SK-N-SH (cell line): ENCODE measurements around the gene APBA2. TPM values are rescaled to one million over a fixed set of nuclear protein-coding genes. Genes with fewer than 3 reads are reported as not detected.

Source experiments
- CTCF ChIA-PET: fragments of 300-600, 350-600 bp; formaldehyde crosslinking; extraction: SDS; loops from one replicate; lab custom pipeline; 2021; lab: Yijun Ruan, JAX
- POLR2A ChIA-PET: fragments of 350-600 bp; sonication (Branson Sonifier 250); formaldehyde crosslinking; extraction: SDS; loops from one replicate; lab custom pipeline; 2020; ENCODE audit warnings: antibody characterized with exemption, inconsistent platforms; lab: Yijun Ruan, JAX
- DNase-seq: peaks from one replicate; pipeline ENCODE4 v3.0.0; 2012
- H2AFZ ChIP-seq: fragments of 200-600 bp; sonication (generic); 2 replicates; pipeline ENCODE4 v1.8.1; 2016; ENCODE audit warnings: antibody characterized with exemption, mild to moderate bottlenecking, low read depth
- H3F3A ChIP-seq: fragments of 200-600 bp; sonication (generic); replicated peaks from 2 replicates; pipeline ENCODE3; 2016; ENCODE audit warnings: antibody characterized with exemption, mild to moderate bottlenecking; ENCODE audit not compliant: insufficient read depth
- H3K27ac ChIP-seq, 2 experiments: fragments of 200-500 bp in 1 of 2; fragments of 200-600 bp in 1 of 2; sonication (Bioruptor generic) in 1 of 2; sonication (generic), shearing (Covaris generic) in 1 of 2; 2 replicates each; pipeline versions ENCODE4 v1.5.1 to v1.6.1; 2014 to 2016; ENCODE audit warnings: low read depth in 2 of 2, inconsistent platforms in 1 of 2, low read length in 1 of 2, mild to moderate bottlenecking in 1 of 2, mixed read lengths in 1 of 2
- H3K27me3 ChIP-seq: fragments of 200-600 bp; sonication (generic), shearing (Covaris generic); 2 replicates; pipeline ENCODE4 v1.6.1; 2016; ENCODE audit warnings: mixed run types; ENCODE audit not compliant: insufficient read depth
- H3K36me3 ChIP-seq, 2 experiments: fragments of 200-500 bp in 1 of 2; fragments of 200-600 bp in 1 of 2; sonication (Bioruptor generic) in 1 of 2; sonication (generic) in 1 of 2; replicated peaks in 1 of 2; 2 replicates each; pipeline versions ENCODE3 to v1.5.1; 2014 to 2016; ENCODE audit warnings: low read length in 1 of 2, mild to moderate bottlenecking in 1 of 2; ENCODE audit not compliant: insufficient read depth in 2 of 2, control insufficient read depth in 1 of 2
- H3K4me1 ChIP-seq, 2 experiments: fragments of 200-500 bp in 1 of 2; fragments of 200-600 bp in 1 of 2; sonication (Bioruptor generic) in 1 of 2; sonication (generic), shearing (Covaris generic) in 1 of 2; 2 replicates each; pipeline versions ENCODE4 v1.5.1 to v1.6.1; 2014 to 2016; ENCODE audit warnings: low read depth in 1 of 2, low read length in 1 of 2, mixed run types in 1 of 2; ENCODE audit not compliant: insufficient read depth in 2 of 2, control insufficient read depth in 1 of 2
- H3K4me2 ChIP-seq: fragments of 200-600 bp; sonication (generic), shearing (Covaris generic); 2 replicates; pipeline ENCODE4 v1.6.1; 2017; ENCODE audit warnings: mixed run types
- H3K4me3 ChIP-seq, 2 experiments: fragments of 200-500 bp in 1 of 2; fragments of 200-600 bp in 1 of 2; sonication (Bioruptor generic) in 1 of 2; sonication (generic), shearing (Covaris generic) in 1 of 2; 2 replicates each; pipeline versions ENCODE4 v1.5.1 to v1.8.1; 2014 to 2016; ENCODE audit warnings: low read depth in 2 of 2, inconsistent platforms in 1 of 2, low read length in 1 of 2, mild to moderate bottlenecking in 1 of 2, mixed read lengths in 1 of 2, moderate library complexity in 1 of 2
- H3K79me2 ChIP-seq: fragments of 200-600 bp; sonication (generic); 2 replicates; pipeline ENCODE4 v1.8.1; 2017; ENCODE audit warnings: mild to moderate bottlenecking; ENCODE audit not compliant: insufficient read depth
- H3K9ac ChIP-seq: fragments of 200-600 bp; sonication (generic); 2 replicates; pipeline ENCODE4 v1.6.1; 2017; ENCODE audit warnings: mixed run types
- H3K9me2 ChIP-seq: fragments of 200-600 bp; sonication (generic); 2 replicates; pipeline ENCODE4 v1.6.1; 2017; ENCODE audit warnings: mixed run types
- H3K9me3 ChIP-seq: fragments of 200-600 bp; sonication (generic); 2 replicates; pipeline ENCODE4 v1.6.1; 2017; ENCODE audit warnings: mixed run types, mild to moderate bottlenecking, moderate library complexity
- H4K20me1 ChIP-seq: fragments of 200-600 bp; sonication (generic); 2 replicates; pipeline ENCODE4 v1.6.1; 2017; ENCODE audit warnings: mild to moderate bottlenecking, mixed run types; ENCODE audit not compliant: insufficient read depth
- ELF1 ChIP-seq: IDR thresholded peaks from 2 replicates; pipeline ENCODE4 v1.4.0; 2012
- EP300 ChIP-seq, 2 experiments: IDR thresholded peaks; 2 replicates each; pipeline versions ENCODE4 v1.4.0 to v1.6.1; 2012; ENCODE audit warnings: borderline replicate concordance in 1 of 2, low read depth in 1 of 2, low read length in 1 of 2
- FOXM1 ChIP-seq: IDR thresholded peaks from 2 replicates; pipeline ENCODE4 v1.4.0; 2012; ENCODE audit warnings: low read depth, mild to moderate bottlenecking
- JUND ChIP-seq: IDR thresholded peaks from 2 replicates; pipeline ENCODE4 v1.4.0; 2012
- MXI1 ChIP-seq: IDR thresholded peaks from 2 replicates; pipeline ENCODE4 v1.6.1; 2012; ENCODE audit warnings: mild to moderate bottlenecking, low read depth, low read length, improper control_type of control experiment
- NRF1 ChIP-seq: IDR thresholded peaks from 2 replicates; pipeline ENCODE4 v1.6.1; 2012; ENCODE audit warnings: low read depth, mild to moderate bottlenecking, low read length
- POLR2AphosphoS5 ChIP-seq: IDR thresholded peaks from 2 replicates; pipeline ENCODE4 v1.6.1; 2012; ENCODE audit warnings: low read depth, low read length
- RAD21 ChIP-seq: IDR thresholded peaks from 2 replicates; pipeline ENCODE4 v1.6.1; 2012; ENCODE audit warnings: mild to moderate bottlenecking, low read length
- RFX5 ChIP-seq: IDR thresholded peaks from 2 replicates; pipeline ENCODE4 v1.6.1; 2012; ENCODE audit warnings: mild to moderate bottlenecking, improper control_type of control experiment, low read length
- RXRA ChIP-seq: IDR thresholded peaks from 2 replicates; pipeline ENCODE4 v1.4.0; 2012; ENCODE audit warnings: low read depth, mild to moderate bottlenecking, borderline replicate concordance
- SMC3 ChIP-seq: IDR thresholded peaks from 2 replicates; pipeline ENCODE4 v1.6.1; 2012; ENCODE audit warnings: low read depth, low read length, improper control_type of control experiment
- TAF1 ChIP-seq: IDR thresholded peaks from 2 replicates; pipeline ENCODE4 v1.6.1; 2012; ENCODE audit warnings: low read depth, mild to moderate bottlenecking, low read length, moderate library complexity, borderline replicate concordance
- TEAD4 ChIP-seq: IDR thresholded peaks from 2 replicates; pipeline ENCODE4 v1.4.0; 2012; ENCODE audit warnings: mild to moderate bottlenecking, borderline replicate concordance; ENCODE audit not compliant: insufficient read depth
- YY1 ChIP-seq: IDR thresholded peaks from 2 replicates; pipeline ENCODE4 v1.4.0; 2012; ENCODE audit warnings: low read depth, mild to moderate bottlenecking
- WGBS: methylation state at CpG from one replicate; pipeline ENCODE4 v1.1.6; 2017; ENCODE audit warnings: low lambda C conversion rate; 5-methylcytosine and 5-hydroxymethylcytosine counted together
- polyA plus RNA-seq, 3 experiments: library from polyadenylated mRNA; depleted of rRNA; stranded (reverse); fragments of >200 nt; gene quantifications; 2 replicates each; pipeline ENCODE4 v1.2.3, GENCODE V29; 2012
- TF ChIP-seq, protein P1 (sequence below): fragments of 200-600 bp; sonication (generic); IDR thresholded peaks from 2 replicates; pipeline ENCODE4 v1.6.1; 2017; ENCODE audit warnings: antibody characterized with exemption, mild to moderate bottlenecking, moderate library complexity
- TF ChIP-seq, protein P2 (sequence below): IDR thresholded peaks from 2 replicates; pipeline ENCODE4 v1.6.1; 2012; ENCODE audit warnings: mild to moderate bottlenecking, low read depth, low read length, moderate library complexity
- TF ChIP-seq, protein P3 (sequence below): IDR thresholded peaks from 2 replicates; pipeline ENCODE4 v1.4.0; 2012; ENCODE audit warnings: low read depth, borderline replicate concordance
- TF ChIP-seq, protein P4 (sequence below): IDR thresholded peaks from 2 replicates; pipeline ENCODE4; 2012
- TF ChIP-seq, protein P5 (sequence below): fragments of 150-350 bp; IDR thresholded peaks from 2 replicates; pipeline ENCODE4 v1.6.1; 2016; ENCODE audit warnings: mild to moderate bottlenecking, low read depth, low read length
- TF ChIP-seq, protein P6 (sequence below): fragments of 150-350 bp; IDR thresholded peaks from 2 replicates; pipeline ENCODE4 v1.6.1; 2017; ENCODE audit warnings: antibody characterized with exemption, low read length, low read depth, borderline replicate concordance

Gene APBA2
- polyA plus RNA-seq, 1 of the 3 experiments (the other 2 are of a cell fraction) = 12.7 TPM

DNA sequence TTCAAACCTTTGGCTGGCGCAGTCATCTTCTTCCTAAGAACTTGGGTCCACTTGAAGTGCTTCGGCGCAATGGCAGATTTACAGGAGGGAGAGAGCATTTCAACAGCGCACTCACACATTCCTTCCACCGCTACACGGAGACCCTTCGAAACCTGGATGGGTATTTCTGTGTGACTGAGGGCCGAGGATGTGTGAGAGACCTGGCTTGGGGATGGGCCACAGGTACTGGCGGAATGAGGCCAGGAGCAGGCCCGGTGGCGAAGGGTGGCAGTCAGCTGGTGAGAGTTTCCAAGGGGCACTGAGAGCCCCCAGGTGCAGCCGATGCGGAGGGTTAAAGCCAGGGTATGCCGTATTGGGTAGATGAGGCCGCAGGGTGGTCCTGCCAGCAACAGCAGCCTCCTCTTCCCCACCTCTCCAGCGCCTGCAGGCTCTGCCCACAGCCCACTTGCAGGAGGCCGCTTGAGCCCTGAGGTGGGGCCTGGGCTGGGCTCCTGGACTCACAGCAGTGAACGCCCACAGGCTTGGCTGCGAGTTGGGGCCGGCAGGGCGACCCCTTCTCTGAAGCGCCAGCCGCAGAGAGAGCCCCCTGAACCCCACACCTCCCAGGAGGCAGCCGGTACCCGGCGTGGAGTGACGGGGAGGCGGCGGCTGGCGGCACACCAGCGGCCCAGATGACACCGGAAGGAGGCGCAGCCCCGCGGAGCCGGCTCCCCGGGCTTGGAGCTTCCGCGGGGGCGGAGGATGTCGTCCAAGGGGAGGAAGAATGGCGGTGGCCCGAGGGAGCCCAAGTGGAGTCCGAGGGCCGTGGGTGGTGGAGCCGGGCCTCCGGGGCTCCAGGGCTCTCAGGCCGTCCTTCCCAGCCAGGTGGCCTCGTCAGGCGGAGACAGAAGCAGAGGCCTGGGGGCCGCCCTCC lies 217.4 kb downstream of the APBA2 start:
- no peaks in the 10 kb centered on the region for H3K79me2 ChIP-seq
- no peak overlapping the region for H3K4me2 ChIP-seq
- no peaks in the 10 kb centered on the region for H3F3A ChIP-seq
- no peaks in the 10 kb centered on the region for H3K9me3 ChIP-seq
- no peaks in the 10 kb centered on the region for H3K27me3 ChIP-seq
- ChIA-PET POLR2A (no interaction called here), CTCF (interaction anchor here (0.7 to 4.6 kb wide), 27 partner anchors 7 to 521 kb away, joined by 3 to 51 read pairs (median 4); partner anchors contain the start of gene APBA2)
- H3K27ac ChIP-seq = no peak overlapping the region
- H3K36me3 ChIP-seq = no peaks in the 10 kb centered on the region
- H2AFZ ChIP-seq = no peak overlapping the region
- DNase-seq = no peak
- TF ChIP-seq JUND = no peak
- TF ChIP-seq, protein P1, sequence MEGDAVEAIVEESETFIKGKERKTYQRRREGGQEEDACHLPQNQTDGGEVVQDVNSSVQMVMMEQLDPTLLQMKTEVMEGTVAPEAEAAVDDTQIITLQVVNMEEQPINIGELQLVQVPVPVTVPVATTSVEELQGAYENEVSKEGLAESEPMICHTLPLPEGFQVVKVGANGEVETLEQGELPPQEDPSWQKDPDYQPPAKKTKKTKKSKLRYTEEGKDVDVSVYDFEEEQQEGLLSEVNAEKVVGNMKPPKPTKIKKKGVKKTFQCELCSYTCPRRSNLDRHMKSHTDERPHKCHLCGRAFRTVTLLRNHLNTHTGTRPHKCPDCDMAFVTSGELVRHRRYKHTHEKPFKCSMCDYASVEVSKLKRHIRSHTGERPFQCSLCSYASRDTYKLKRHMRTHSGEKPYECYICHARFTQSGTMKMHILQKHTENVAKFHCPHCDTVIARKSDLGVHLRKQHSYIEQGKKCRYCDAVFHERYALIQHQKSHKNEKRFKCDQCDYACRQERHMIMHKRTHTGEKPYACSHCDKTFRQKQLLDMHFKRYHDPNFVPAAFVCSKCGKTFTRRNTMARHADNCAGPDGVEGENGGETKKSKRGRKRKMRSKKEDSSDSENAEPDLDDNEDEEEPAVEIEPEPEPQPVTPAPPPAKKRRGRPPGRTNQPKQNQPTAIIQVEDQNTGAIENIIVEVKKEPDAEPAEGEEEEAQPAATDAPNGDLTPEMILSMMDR = no peak
- TF ChIP-seq MXI1 = no peak
- no peak for TF ChIP-seq RXRA
- TF ChIP-seq ELF1 = no peak
- TF ChIP-seq, protein P2, sequence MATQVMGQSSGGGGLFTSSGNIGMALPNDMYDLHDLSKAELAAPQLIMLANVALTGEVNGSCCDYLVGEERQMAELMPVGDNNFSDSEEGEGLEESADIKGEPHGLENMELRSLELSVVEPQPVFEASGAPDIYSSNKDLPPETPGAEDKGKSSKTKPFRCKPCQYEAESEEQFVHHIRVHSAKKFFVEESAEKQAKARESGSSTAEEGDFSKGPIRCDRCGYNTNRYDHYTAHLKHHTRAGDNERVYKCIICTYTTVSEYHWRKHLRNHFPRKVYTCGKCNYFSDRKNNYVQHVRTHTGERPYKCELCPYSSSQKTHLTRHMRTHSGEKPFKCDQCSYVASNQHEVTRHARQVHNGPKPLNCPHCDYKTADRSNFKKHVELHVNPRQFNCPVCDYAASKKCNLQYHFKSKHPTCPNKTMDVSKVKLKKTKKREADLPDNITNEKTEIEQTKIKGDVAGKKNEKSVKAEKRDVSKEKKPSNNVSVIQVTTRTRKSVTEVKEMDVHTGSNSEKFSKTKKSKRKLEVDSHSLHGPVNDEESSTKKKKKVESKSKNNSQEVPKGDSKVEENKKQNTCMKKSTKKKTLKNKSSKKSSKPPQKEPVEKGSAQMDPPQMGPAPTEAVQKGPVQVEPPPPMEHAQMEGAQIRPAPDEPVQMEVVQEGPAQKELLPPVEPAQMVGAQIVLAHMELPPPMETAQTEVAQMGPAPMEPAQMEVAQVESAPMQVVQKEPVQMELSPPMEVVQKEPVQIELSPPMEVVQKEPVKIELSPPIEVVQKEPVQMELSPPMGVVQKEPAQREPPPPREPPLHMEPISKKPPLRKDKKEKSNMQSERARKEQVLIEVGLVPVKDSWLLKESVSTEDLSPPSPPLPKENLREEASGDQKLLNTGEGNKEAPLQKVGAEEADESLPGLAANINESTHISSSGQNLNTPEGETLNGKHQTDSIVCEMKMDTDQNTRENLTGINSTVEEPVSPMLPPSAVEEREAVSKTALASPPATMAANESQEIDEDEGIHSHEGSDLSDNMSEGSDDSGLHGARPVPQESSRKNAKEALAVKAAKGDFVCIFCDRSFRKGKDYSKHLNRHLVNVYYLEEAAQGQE = no peak
- no peak for TF ChIP-seq RFX5
- TF ChIP-seq, protein P3, sequence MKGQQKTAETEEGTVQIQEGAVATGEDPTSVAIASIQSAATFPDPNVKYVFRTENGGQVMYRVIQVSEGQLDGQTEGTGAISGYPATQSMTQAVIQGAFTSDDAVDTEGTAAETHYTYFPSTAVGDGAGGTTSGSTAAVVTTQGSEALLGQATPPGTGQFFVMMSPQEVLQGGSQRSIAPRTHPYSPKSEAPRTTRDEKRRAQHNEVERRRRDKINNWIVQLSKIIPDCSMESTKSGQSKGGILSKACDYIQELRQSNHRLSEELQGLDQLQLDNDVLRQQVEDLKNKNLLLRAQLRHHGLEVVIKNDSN = no peak
- TF ChIP-seq, protein P4, sequence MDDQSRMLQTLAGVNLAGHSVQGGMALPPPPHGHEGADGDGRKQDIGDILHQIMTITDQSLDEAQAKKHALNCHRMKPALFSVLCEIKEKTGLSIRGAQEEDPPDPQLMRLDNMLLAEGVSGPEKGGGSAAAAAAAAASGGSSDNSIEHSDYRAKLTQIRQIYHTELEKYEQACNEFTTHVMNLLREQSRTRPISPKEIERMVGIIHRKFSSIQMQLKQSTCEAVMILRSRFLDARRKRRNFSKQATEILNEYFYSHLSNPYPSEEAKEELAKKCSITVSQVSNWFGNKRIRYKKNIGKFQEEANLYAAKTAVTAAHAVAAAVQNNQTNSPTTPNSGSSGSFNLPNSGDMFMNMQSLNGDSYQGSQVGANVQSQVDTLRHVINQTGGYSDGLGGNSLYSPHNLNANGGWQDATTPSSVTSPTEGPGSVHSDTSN = no peak
- TF ChIP-seq, protein P5, sequence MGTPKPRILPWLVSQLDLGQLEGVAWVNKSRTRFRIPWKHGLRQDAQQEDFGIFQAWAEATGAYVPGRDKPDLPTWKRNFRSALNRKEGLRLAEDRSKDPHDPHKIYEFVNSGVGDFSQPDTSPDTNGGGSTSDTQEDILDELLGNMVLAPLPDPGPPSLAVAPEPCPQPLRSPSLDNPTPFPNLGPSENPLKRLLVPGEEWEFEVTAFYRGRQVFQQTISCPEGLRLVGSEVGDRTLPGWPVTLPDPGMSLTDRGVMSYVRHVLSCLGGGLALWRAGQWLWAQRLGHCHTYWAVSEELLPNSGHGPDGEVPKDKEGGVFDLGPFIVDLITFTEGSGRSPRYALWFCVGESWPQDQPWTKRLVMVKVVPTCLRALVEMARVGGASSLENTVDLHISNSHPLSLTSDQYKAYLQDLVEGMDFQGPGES = no peak
- no peak for TF ChIP-seq SMC3
- TF ChIP-seq POLR2AphosphoS5 = no peak
- no peak for TF ChIP-seq RAD21
- no peak for TF ChIP-seq NRF1
- no peak for TF ChIP-seq YY1
- TF ChIP-seq, protein P6, sequence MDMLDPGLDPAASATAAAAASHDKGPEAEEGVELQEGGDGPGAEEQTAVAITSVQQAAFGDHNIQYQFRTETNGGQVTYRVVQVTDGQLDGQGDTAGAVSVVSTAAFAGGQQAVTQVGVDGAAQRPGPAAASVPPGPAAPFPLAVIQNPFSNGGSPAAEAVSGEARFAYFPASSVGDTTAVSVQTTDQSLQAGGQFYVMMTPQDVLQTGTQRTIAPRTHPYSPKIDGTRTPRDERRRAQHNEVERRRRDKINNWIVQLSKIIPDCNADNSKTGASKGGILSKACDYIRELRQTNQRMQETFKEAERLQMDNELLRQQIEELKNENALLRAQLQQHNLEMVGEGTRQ = no peak
- TF ChIP-seq TAF1 = no peak
- no peak for TF ChIP-seq FOXM1
- no peak for TF ChIP-seq TEAD4
- no peak for TF ChIP-seq EP300 (IDR thresholded peaks at IDR 0.05; ENCODE audit: borderline replicate concordance in 1 of 2, low read depth in 1 of 2, low read length in 1 of 2)
- no peak overlapping the region for H3K9ac ChIP-seq
- 86% methylated on average over 40 of the region's 51 CpGs for WGBS
- H3K4me1 ChIP-seq = no peaks in the 10 kb centered on the region
- H3K9me2 ChIP-seq = no peaks in the 10 kb centered on the region
- no peak overlapping the region; a peak in 1 of 4 replicates for H3K4me3 ChIP-seq
- H4K20me1 ChIP-seq = no peaks in the 10 kb centered on the region
